ENCODE data around the gene LINGO4.

Gene LINGO4

GRCh38 chr1:151832318-151832980 lies 27.2 kb upstream of the LINGO4 start:
- DNase-seq, result peak; percentile 88

GRCh38 chr1:151831605-151832004 lies 26.4 kb upstream of the LINGO4 start, which contains the start of gene RORC:
Gene RORC (minus strand): TSS chr1:151831802. CDS start chr1:151831764, 38 bp downstream.
- DNase-seq, result no peak

GRCh38 chr1:151831256-151831591 lies 26.0 kb upstream of the LINGO4 start:
- no peak for DNase-seq

- no peak for DNase-seq
Observed at GRCh38 chr1:151830055-151830454, 24.8 kb upstream of the LINGO4 start.

- DNase-seq, result no peak
Observed at GRCh38 chr1:151829352-151830046, 24.3 kb upstream of the LINGO4 start.

GRCh38 chr1:151828921-151829320 lies 23.7 kb upstream of the LINGO4 start:
- no peak for DNase-seq

GRCh38 chr1:151827853-151828252 lies 22.6 kb upstream of the LINGO4 start:
- DNase-seq, result no peak

- DNase-seq, result no peak
Observed at GRCh38 chr1:151825751-151826660, 20.8 kb upstream of the LINGO4 start.

GRCh38 chr1:151825204-151825603 lies 20.0 kb upstream of the LINGO4 start:
- no peak for DNase-seq

GRCh38 chr1:151823175-151823574 lies 18.0 kb upstream of the LINGO4 start:
- DNase-seq, result no peak

GRCh38 chr1:151822404-151822803 lies 17.2 kb upstream of the LINGO4 start:
- no peak for DNase-seq

GRCh38 chr1:151820940-151821339 lies 15.7 kb upstream of the LINGO4 start:
- peak; percentile 89 for DNase-seq

- DNase-seq, result no peak
Observed at GRCh38 chr1:151819976-151820623, 14.9 kb upstream of the LINGO4 start.

- DNase-seq, result no peak
Observed at GRCh38 chr1:151819227-151819835, 14.1 kb upstream of the LINGO4 start.

- DNase-seq, result no peak
Observed at GRCh38 chr1:151817353-151817730, 12.1 kb upstream of the LINGO4 start.

- DNase-seq, result no peak
Observed at GRCh38 chr1:151816548-151817352, 11.5 kb upstream of the LINGO4 start.

- no peak for DNase-seq
Observed at GRCh38 chr1:151815716-151816327, 10.6 kb upstream of the LINGO4 start.

GRCh38 chr1:151814971-151815545 lies 9.8 kb upstream of the LINGO4 start:
- DNase-seq, result no peak

GRCh38 chr1:151814426-151814825 lies 9.2 kb upstream of the LINGO4 start:
- no peak for DNase-seq

- no peak for DNase-seq
Observed at GRCh38 chr1:151813271-151813977, 8.2 kb upstream of the LINGO4 start.

Measured in NCI-H1105 treated with DMSO at 0.1 percent for 48 hours (cell line).